Glomerular visceral epithelial cell (primary cell): ENCODE results near the gene TRIM75.
"Not testable (repeated sequence)": the region's sequence is repeated elsewhere in the genome, so short reads cannot be mapped to it uniquely, and the experiment has no call there.

ENCODE experiments used
- DNase-seq: peaks from one replicate; pipeline ENCODE4 v3.0.0-alpha.2; 2016; ENCODE audit errors: extremely low spot score

Gene TRIM75

DNA sequence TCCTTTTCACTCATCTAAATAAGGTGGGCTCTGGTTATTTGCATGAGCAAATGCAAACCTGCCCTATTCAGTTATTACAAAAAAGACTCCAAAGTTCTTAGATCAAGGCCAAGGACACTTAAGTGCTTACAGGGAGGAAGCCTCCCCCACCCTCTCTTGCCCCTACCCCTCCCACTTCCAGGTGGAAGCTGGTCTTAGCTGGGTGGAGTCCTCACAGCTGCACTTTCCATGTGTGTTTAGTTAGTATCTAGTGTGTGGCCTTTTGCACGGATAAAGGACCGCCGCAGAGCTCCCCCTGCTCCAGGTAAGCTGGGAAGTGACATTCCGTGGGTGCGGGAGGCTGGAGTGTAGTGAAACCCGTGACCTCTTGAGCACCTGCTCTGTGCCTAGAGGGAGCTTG lies at the start of gene TRIM75:
Gene TRIM75 (plus strand): TSS at position 222 of the 400 bp plus-strand sequence. CDS start 5,282 bp downstream, outside the sequence.
- DNase-seq: no peak

DNA sequence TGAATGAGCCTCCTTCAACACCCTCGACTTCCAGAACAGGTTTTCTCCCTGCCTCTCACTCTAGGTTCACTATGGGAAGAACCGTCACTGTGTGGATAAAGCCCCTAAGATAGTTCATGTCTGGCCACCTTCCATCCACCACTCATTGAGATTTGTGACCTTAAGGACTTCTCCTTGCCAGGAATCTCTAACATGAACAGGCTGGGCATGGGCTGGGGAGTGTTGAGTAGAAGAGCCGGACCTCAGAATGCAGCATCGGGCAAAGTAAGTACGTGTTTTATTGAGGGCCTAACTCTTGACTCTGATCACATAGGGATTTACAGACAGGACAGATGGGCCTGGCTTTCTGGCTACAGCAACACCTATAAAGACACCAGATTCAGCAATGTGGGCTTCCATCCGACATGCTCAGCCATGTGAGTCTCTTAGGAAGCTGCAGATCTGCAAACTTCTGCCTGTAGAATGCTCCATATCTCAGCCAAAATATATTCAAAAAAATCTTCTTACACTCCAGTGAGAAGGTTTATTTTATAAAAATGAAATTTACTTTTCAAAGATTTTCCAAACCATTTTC lies 48.2 kb upstream of the TRIM75 start:
- DNase-seq: no peak

DNA sequence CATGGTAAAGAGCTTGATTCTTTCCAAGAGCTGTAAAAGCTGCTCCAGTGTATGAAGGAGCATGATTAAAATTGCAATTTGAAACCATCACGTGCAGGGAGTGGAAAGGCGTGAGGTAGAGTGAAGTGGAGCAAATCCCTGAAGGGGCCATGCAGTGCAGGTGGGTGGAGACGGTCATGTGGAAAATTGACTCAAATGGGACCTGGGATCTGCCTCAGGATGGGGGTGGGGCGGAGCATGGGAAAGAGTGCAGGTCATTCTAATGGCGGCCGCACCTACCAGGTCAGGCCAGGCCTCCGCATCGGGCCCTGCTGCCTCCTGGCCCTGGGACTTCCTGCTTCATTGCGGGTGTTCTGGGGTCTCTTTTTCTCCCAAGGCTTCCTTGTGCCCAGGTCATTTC lies 47.2 kb upstream of the TRIM75 start:
- no peak for DNase-seq

DNA sequence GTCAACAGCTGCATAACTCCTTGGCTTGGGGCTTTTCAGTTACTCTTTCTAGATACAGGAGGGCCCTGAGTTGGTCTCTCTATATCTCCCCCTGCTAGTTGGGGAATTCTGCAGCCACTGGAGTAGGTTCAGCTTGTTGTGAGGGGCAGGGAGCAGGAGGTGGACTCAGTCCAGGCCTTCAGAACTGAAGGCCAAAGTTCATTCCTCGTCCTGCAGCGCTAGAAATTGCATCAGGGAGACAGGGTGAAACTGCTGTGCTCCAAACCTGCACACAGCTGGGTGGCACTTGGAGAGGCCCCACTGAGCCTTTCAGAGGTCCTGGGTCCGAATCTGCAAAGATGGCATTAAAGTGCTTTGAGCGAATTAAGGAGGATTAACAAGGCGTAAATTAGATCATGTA lies 46.8 kb upstream of the TRIM75 start:
- no peak for DNase-seq

DNA sequence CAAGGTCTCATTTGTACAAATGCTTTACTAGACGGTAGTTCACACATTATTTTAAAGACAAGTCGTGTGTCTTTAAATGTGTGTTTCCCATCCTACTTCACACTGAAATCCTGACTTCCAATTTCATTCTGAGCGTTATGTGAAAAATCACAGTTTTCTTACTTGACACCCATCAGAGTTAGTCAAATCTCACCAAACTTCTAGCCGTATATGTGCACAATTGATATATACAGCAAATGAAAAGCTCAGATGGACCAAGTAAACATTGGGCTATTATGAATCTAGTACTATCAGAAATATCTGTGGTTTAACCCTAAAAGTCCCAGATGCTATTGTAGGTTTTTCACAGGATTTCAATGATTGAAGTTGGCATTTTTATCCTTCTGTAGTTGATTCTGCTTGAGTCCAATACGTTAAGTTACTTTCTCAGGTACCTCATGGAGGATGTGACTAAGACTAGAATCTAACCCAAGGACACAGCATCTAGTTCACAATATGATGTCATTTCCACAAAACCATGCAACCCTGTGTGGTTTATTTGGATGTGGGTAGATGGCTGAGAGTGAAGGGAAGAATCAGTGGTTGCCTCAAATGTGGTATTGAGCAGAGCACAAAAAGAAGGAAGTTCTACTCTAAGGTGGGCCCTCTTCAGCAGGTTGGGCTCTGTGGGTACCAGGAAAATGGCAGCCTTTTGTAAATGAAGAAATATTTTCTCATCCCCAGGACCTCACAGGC lies 44.0 kb upstream of the TRIM75 start:
- no peak for DNase-seq

DNA sequence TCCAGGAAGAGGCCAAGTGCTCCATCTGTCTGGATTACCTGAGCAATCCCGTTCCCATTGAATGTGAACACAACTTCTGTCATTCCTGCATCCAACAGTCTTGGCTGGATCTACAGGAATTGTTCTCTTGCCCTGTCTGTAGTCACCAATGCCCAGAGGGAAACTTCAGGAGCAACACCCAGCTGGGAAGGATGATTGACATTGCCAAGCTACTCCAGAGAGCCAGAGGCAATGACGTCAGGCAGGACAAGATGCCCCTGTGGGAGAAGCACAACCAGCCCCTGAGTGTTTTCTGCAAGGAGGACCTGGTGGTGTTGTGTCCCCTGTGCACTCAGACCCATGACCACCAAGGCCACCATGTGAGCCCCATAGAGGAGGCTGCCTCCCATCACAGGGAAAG lies 43.2 kb upstream of the TRIM75 start:
- DNase-seq: no peak

DNA sequence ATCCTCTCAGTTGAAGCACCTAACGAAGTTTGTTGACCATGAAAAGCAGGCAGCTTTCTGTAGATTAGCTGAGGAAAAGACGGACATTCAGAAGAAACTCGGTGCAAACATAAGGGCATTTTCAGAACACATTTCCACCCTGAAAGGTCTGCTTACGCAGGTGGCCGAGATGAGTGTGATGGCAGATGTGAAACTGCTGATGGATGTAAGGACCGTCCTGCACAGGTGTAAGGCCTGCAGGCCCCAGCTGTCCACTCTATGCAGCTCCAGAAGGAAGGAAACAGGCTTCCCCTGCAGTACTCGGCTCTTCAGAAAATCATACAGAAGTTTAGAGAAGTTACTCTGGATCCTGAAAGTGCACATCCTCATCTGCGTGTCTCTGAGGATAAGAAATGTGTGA lies 42.7 kb upstream of the TRIM75 start:
- DNase-seq: no peak

DNA sequence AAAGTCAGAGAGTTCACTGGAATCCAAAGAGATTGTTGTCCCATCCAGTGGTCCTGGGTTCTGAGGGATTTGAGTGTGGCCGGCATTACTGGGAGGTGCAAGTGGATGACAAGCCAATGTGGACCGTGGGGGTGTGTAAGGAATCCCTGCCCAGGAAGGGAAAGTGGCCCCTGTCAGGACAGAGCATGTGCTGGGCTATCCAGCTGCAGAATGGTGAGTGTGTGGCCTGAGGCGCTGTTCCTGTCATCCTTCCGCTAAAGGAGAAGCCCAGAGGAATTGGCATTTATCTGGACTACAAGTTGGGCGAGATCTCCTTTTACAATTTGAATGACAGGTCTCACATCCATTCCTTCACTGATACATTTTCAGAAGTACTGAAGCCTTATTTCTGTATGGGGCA lies 42.3 kb upstream of the TRIM75 start:
- no peak for DNase-seq

DNA sequence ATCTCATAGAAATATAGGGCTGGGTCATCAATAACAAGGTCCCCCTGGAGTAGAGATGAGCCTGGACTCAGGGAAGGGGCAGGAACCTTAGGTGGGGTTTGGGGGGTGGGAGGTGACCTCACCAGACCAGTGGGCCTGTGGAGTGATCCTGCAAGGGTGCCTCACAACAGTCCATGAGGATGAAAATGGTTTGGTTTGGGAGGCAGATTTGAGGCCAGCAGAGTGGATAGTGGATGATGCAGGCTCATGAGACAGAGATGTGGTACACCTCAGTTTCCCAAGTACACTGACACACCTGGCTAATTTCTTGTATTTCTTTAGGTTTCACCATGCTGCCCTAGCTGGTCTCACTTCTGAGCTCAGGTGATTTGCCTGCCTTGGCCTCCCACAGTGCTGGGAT lies 40.0 kb upstream of the TRIM75 start:
- DNase-seq: no peak

DNA sequence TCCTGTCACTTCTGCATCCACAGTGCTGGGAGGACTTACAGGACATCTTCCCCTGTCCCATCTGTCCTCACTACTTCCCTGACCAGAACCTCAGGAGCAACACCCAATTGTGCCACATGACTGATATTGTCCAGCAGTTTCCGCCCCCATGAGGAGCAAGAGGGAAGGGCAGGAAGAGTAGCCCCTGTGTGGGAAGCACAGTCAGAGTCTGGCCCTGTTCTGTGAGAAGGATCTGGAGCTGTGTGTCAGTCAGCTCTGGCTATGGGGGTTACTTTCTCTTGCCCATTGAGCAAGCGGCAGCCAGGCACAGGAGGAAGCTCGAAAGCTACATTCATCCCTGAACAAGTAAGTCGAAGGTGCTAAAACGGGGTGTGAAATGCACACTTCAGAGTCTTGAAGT lies 36.7 kb upstream of the TRIM75 start:
- DNase-seq: peak; percentile 10

DNA sequence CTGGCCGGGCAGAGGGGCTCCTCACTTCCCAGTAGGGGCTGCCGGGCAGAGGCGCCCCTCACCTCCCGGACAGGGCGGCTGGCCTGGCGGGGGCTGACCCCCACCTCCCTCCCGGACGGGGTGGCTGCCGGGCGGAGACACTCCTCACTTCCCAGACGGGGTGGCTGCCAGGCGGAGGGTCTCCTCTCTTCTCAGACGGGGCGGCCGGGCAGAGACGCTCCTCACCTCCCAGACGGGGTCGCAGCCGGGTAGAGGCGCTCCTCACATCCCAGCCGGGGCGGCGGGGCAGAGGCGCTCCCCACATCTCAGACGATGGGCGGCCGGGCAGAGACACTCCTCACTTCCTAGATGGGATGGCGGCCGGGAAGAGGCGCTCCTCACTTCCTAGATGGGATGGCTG lies 33.7 kb upstream of the TRIM75 start:
- DNase-seq: not testable (repeated sequence)

DNA sequence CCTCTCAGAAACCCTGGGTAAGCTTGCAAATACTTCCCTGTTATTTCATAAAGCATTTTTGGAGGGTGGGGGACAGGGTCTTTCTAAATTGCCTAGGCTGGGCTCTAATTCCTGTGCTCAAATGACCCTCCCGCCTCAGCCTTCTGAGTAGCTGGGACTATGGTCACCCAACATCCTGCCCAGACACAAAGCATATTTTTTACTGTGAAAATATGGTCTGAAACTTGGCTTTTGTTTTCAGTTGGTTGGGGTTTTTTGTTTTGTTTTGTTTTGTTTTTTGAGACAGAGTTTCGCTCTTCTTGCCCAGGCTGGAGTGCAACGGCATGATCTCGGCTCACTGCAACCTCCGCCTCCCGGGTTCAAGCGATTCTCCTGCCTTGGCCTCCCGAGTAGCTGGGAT lies 27.9 kb upstream of the TRIM75 start:
- not testable (repeated sequence) for DNase-seq

DNA sequence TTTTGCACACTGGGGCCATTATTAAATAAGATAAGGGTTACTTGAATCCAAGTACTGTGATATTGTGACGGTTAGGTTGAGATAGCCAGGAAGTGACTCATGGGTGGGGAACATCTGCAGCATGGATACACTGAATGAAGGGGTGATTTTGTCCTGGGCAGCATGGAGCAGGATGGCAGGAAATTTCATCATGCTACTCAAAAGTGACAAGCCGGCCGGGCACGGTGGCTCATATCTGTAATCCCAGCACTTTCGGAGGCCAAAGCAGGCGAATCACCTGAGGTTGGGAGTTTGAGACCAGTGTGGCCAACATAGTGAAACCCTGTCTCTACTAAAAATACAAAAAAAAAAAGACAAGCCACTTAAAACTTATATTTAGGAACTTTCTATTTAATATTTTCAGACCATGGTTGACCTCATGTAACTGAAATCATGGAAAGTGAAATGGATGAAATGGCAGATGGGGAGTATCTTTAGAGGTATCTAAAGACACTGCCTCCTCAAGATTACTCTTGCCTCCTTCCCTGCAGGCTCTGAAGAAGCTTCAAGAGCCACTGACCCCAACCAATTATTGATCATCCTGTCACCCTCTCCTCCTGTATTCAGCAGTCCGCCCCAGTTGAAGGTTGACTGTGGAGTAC lies 25.8 kb upstream of the TRIM75 start:
- peak; percentile 15 for DNase-seq

DNA sequence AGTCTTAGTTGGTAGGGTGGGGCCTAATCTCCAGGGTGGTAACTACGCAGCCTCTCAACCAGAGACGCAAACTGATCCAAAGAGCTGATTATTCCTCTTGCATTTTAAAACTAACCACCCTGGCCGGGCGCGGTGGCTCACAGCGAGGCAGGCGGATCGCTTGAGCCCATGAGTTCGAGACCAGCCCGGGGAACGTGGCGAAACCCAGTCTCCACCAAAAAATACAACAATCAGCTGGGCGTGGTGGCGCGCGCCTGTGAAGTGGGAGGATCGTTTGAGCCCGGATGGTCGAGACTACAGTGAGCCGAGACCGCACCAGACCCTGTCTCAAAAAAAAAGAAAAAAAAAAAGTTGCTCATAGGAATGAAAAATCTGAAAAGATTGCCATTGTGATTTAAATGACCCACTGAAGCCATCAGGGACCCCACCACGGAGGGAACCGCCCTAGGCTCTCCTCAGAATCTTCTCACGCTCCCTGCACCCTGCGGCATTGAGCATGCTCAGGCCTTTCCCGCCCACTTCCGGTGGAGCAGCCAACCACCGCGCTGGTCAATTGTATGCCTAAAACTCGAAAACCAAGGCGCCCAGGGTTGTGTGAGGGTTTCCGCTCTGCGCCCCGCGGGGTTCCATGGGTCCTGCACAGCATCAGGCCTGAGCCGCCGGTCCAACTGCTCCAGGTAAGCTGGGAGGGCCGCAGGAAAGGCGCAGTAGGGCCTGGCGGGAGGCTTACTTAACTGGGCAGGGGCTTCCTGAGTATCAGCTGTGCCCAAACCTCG lies 22.0 kb upstream of the TRIM75 start, which contains the start of gene TRIM60:
Gene TRIM60 (plus strand): TSS at position 564 of the 776 bp plus-strand sequence. CDS start 8,074 bp downstream, outside the sequence.
- no peak for DNase-seq

DNA sequence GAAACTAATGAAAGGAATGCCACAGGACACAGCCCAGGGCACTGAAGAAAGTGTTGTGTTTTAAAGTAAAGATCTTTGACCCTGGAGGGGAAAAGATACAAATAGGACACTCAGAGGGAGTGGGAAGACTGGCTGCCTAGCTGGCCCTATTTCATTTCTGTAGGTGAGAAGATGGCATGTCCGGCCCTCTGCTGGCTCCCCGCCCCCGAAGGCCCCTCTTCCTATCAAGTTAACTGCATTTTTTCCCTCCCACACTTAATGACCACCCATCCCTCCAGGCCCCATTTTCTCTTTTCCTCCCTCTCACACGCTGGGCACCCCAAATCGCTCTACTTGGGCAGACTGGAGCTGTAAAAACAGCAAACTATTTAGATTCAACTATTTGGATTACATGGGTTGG lies 5.5 kb upstream of the TRIM75 start:
- DNase-seq: no peak

DNA sequence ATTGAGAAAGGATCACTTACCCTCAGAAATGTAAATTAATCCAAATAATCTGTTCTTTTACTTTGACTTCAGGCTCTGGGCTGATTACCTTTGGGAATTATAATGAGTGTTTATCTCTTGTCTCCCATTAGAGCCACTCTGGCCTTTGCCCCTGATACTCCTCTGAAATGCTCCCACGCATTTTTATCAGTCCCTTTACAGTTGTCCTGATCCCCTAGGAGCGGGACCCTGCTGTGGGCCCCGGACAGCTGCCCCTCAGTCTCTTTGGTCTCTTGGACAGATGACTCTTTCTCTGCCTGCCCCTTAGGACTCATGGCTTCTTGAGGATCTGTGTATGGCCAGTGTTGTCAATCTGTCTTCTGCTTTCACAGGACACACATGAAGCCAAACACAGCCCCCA lies 1.0 kb upstream of the TRIM75 start:
- DNase-seq: no peak

DNA sequence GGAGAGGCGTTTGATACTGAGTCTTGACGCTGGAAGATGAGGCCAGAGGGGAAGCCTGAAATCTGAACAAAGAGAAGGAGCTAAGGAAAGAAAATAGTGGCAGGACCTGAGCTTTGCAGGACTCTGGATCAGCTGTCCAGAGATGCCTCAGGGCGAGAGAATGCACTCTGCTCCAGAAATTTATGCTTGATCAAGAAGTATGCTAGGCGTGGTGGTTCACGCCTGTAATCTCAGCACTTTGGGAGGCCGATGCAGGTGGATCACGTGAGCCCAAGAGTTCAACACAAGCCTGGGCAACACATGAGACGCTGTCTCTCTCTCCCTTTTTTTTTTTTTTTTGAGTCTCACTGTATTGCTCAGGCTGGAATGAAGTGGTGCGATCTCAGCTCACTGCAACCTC lies 1.9 kb downstream of the TRIM75 start:
- DNase-seq: no peak

DNA sequence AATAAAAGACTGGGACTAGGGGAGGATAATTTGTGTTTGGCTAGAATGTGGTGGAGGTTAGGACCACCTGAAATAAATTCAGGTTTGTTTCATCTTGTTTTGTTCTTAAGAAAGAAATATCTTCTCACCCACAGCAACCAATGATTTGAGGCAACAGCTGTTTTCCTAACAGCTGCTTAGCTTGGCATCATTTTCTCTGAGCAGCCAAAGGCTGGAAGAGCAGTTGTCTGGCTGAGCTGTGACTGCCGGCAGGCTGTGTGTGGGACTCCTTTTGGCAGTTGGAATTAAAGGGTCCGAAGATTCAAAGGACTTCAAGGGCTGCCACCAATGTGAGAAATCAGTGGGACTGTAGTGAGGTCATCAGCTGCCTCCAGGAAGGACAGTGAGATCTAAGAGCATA lies 5.0 kb downstream of the TRIM75 start:
- no peak for DNase-seq

DNA sequence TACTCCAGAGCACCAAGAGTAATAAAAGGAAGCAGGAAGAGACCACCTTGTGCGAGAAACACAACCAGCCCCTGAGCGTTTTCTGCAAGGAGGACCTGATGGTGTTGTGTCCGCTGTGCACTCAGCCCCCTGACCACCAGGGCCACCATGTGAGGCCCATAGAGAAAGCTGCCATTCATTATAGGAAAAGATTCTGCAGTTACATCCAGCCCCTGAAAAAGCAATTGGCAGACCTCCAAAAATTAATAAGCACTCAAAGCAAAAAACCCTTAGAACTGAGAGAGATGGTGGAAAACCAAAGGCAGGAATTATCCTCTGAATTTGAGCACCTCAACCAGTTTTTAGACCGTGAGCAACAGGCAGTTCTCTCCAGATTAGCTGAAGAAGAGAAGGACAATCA lies 5.7 kb downstream of the TRIM75 start:
- no peak for DNase-seq

DNA sequence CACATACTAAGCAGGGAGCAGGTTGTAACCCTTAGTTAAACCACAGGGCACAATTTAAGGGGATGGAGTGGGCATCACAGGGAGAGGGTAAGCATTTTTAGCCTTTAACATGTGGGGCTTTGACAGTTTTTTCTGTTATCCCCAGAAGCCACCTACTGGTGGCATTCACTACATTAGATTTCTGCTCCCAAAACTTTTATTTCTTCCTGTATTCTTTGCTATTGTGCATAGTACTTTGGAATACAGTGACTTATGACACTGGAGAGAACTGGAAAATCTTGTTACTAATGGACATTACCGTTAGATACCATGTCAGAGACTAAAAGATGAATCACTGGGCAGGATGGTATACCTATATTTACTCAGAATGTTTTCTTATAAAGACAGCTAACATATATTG lies 7.3 kb downstream of the TRIM75 start:
- no peak for DNase-seq

DNA sequence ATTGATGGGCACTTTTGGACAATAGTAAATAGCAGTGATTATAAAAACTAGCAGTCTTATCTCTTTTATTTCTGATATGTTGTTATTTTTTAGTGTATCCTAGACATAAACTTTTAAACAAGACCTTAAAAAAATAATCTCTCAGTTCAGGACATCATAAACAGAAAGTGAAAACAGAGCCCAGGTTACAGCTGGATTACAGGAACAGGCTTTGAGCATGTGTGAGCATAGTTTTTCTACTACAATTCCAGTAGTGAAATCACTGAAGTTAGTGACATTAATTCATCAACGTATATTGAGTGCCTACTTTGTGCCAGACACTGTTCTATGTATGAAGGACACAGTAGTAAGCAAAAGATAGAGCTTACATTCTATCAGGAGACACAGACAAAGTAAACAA lies 16.9 kb downstream of the TRIM75 start:
- DNase-seq: no peak

DNA sequence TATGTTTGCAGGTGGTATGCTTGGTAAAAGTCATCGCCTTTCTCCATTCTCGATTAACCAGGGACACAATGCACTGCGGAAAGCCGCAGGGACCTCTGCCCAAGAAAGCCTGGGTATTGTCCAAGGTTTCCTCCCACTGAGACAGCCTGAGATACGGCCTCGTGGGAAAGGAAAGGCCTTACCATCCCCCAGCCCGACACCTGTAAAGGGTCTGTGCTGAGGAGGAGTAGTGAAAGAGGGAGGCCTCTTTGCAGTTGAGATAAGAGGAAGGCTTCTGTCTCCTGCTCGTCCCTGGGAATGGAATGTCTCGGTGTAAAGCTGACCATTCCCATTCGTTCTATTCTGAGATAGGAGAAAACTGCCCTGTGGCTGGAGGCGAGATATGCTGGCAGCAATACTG lies 19.7 kb downstream of the TRIM75 start:
- DNase-seq: not testable (repeated sequence)
